Measurements from ENCODE around the gene NAIF1.
"Not testable (repeated sequence)": the region's sequence is repeated elsewhere in the genome, so short reads cannot be mapped to it uniquely, and the experiment has no call there.

NAIF1 gene

DNA sequence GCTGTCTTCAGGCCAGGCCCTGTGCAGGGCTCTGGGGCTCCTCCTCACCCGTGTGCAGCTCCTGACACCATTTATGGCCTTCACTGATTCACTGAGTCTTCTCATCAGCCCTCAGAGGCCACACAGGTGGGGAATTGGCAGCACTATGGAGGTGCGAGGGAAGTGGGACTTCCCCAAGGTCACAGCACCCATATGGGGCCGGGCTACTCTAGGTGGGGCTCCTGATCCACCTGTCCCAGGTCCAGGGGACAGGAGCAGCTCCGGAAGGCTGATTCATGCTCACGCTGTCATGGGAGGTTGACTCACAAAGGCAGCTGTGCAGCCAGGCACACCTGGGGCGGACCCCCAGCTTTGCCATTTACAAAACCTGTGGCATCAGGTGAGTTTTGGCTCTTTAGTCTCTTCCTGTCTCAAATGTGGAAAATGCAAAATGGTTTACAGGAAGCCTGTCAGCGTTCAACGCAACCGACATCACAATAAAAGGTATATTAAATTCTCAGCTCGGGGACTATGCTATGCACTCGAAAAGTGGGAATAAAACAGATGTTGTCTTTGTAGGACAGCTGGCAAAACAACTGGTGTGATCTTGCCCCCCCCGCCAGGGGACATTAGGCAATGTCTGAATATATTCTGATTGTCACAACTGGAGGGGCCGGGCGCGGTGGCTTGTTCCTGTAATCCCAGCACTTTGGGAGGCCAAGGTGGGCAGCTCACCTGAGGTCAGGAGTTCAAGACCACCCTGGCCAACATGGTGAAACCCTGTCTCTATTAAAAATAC, 15.0 kb downstream of the NAIF1 start:
- no peak overlapping the region for H3K4me3 ChIP-seq (ENCODE audit: low read length)
- TF ChIP-seq ZNF274 (IDR thresholded peaks at IDR 0.05; ENCODE audit: low read depth, low read length), result no peak

DNA sequence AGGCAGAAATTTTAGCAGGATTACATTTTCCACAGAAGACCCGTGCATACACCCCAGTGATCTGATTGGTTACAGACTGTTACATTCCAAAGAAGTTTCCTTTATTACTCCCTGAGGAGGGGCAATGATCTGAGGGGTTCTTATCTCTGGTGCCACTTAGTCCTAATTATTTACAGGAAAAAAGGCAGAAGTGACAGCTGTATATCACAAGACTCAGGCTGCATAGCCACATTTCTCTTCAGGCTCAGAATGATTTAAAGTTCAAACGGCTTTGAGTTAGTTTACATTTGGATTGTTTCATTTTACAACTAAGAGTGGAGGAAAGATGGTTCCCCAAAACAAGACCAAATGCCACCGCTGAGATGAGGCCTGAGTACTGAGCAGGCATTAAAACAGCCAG, 17.3 kb downstream of the NAIF1 start:
- H3K4me3 ChIP-seq (ENCODE audit: low read length), result no peak overlapping the region
- TF ChIP-seq ZNF274 (IDR thresholded peaks at IDR 0.05; ENCODE audit: low read depth, low read length), result no peak

DNA sequence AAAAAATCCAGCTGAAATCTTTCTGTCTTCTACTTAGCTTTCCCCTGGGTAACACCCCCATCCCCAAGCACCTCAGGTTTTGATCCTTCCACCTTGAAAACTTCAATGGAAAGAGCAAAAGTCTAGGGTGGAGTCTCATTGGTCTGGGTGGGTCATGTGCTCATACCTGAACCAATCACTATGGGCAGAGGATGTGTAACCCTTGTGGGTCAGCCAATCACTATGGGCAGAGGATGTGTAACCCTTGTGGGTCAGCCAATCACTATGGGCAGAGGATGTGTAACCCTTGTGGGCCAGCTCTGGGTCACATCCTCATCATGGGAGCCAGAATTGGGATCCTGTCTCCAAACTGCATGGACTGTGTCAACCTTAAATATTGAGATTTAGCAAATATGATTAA, 18.5 kb downstream of the NAIF1 start:
- TF ChIP-seq ZNF274 (IDR thresholded peaks at IDR 0.05; ENCODE audit: low read depth, low read length), result no peak
- no peak overlapping the region for H3K4me3 ChIP-seq (ENCODE audit: low read length)

DNA sequence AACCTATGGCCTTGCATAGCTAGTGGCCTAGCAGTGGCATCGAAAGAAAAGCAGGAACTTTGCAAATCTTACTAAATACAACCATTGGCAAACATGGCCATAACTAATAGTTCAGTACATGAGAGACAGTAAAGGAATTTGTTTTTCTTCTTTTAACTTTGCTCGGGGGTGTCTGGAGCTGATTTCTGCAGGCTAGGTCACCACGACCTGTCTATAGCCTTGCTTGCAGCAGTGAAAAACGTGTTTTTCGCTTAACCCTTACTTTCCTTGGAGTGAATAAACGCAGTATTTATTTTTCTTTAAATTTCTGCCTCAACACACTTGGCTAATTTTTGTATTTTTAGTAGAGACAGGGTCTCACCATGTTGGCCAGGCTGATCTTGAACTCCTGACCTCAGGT, 19.9 kb downstream of the NAIF1 start:
- no peak overlapping the region for H3K4me3 ChIP-seq (ENCODE audit: low read length)
- no peak for TF ChIP-seq ZNF274 (IDR thresholded peaks at IDR 0.05; ENCODE audit: low read depth, low read length)

DNA sequence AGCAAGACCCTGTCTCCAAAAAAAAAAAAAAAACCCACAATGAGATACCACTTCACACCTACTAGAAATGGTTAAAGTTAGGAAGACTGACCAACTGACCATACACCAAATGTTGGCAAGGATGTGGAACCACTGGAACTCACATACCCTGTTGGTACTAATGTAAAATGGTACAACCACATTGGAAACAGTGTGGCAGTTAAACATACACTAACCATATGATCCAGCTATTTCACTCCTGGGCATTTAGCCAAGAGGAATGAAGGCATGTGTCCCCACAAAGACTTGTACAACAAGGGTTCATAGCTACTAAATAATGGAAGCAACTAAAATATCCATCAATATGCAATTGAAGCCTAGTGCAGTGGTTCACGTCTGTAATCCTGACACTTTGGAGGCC, 21.3 kb downstream of the NAIF1 start:
- no peak overlapping the region for H3K4me3 ChIP-seq (ENCODE audit: low read length)
- no peak for TF ChIP-seq ZNF274 (IDR thresholded peaks at IDR 0.05; ENCODE audit: low read depth, low read length)

DNA sequence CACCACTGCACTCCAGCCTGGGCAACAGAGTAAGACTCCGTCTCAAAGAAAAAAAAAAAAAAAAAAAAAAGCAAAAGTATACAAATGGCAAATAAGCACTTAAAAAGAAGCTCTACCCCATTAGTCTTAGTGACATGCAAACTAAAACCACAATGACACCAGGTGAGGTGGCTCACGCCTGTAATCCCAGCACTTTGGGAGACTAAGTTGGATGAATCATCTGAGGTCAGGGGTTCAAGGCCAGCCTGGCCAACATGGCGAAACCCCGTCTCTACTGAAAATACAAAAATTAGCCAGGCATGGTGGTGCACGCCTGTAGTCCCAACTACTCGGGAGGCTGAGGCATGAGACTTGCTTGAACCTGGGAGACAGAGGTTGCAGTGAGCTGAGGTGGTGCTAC, 21.7 kb downstream of the NAIF1 start:
- not testable (repeated sequence) for H3K4me3 ChIP-seq (ENCODE audit: low read length)

DNA sequence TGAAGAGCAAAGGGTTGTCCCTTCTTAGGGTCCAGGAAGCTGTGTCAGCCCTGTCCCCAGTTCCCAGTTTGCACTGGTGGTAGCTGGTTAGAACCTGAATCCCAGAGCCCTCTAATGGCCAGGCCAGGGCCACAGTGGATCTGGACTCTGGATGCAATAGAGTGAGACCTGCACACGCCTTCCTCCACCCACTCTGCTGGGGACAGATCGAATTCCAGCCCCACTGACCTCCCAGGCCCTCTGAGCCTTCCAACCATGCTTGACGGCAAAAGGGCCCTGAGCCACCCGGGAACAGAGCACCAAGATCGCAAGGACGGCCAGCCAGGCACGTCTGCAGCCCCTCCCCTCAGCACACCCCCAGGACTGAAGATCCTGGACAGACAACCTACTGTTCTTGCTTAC, 23.7 kb downstream of the NAIF1 start:
- TF ChIP-seq ZNF274 (IDR thresholded peaks at IDR 0.05; ENCODE audit: low read depth, low read length), result no peak

DNA sequence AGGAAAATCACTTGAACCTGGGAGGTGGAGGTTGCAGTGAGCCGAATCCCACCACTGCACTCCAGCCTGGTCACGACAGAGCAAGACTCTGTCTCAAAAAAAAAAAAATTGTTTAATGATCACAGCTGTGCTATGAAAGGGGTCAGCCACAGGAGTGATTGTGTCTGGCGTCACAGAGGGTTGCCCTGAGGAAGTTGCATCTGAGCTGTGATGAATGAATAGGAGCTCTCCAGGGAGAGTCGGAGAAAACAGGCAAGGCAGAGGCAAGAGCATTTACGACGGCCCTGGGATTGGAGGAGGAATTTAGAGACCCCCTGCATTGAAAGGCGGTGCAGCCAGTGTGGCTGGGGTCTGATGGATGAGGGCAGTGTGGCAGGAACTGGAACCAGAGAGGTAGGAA, 25.1 kb downstream of the NAIF1 start:
- no peak for TF ChIP-seq ZNF274 (IDR thresholded peaks at IDR 0.05; ENCODE audit: low read depth, low read length)
- no peak overlapping the region for H3K4me3 ChIP-seq (ENCODE audit: low read length)

More for the DNA sequence above, 23.7 kb downstream of the NAIF1 start:
- no peak overlapping the region for H3K4me3 ChIP-seq (ENCODE audit: low read length)

DNA sequence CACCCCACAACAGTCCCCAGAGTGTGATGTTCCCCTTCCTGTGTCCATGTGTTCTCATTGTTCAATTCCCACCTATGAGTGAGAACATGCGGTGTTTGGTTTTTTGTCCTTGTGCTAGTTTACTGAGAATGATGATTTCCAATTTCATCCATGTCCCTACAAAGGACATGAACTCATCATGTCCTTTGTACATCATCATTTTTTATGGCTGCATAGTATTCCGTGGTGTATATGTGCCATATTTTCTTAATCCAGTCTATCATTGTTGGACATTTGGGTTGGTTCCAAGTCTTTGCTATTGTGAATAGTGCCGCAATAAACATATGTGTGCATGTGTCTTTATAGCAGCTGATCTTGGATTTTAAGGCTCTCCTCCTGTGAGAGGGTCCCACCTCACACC, 26.3 kb downstream of the NAIF1 start:
- H3K4me3 ChIP-seq (ENCODE audit: low read length), result not testable (repeated sequence)

DNA sequence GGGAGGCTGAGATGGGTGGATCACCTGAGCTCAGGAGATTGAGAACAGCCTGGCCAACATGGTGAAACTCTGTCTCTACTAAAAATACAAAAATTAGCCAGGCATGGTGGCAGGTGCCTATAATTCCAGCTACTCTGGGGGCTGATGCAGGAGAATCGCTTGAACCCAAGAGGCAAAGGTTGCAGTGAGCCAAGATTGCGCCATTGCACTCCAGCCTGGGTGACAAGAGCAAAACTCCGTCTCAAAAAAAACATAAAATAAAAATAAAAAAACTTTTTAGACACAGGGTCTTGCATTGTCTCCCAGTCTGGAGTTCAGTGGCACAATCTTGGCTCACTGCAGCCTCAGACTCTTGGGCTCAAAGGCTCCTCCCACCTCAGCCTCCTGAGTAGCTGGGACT, 30.6 kb downstream of the NAIF1 start:
- not testable (repeated sequence) for H3K4me3 ChIP-seq (ENCODE audit: low read length)

DNA sequence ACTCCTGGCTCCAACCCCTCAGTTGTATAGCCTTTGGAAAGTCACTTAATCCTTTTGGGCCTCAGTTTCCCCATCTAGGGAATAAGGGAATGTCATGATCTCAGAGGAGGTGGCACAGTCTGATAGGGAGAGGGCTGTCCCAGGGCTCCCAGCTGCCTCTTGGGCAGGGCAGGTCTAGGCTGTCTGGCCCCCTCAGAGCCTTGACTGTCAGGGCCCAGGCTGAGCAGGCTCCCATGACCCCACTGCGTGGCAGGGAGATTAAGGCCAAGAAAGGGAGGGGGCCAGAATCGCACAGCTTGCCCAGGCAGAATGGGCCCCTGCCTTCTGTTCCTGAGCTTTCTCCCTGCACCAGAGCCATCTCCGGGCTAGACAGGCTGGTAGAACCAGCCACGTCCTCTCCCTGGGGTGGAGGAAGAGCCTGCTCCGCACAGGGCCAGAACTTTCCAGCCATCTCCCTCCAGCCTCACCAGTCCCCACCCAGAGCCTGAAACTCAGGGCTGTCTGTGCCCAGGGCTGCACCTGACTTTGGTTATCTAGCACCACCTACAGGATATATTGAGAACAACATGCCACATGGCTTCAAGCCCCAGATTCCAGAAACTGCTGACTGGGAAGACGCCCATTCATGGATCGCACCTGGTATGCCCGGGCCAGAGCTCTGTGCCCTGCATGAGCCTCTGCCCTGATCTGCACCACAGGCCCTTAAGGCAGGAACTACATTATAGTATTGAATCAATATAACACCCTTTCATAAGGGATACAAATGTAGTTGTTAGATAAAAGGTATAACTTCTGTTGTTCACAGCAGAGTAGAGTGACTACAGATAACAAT, 32.1 kb downstream of the NAIF1 start:
- no peak for TF ChIP-seq ZNF274 (IDR thresholded peaks at IDR 0.05; ENCODE audit: low read depth, low read length)
- H3K4me3 ChIP-seq (ENCODE audit: low read length), result no peak overlapping the region

DNA sequence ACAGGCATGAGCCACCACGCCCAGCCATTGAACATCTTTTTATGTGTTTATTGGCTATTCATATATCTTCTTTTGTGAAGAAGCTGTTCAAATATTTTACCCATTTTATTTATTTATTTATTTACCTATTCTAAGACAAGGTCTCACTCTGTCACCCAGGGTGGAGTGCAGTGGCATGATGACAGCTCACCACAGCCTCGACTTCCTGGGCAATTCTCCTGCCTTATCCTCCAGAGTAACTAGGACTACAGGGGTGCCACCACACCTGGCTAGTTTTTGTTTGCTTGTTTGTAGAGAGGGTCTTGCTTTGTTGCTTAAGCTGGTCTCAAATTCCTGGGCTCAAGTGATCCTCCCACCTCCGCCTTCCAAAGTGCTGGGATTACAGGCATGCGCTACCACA, 33.5 kb downstream of the NAIF1 start:
- TF ChIP-seq ZNF274 (IDR thresholded peaks at IDR 0.05; ENCODE audit: low read depth, low read length), result no peak
- H3K4me3 ChIP-seq (ENCODE audit: low read length), result no peak overlapping the region

DNA sequence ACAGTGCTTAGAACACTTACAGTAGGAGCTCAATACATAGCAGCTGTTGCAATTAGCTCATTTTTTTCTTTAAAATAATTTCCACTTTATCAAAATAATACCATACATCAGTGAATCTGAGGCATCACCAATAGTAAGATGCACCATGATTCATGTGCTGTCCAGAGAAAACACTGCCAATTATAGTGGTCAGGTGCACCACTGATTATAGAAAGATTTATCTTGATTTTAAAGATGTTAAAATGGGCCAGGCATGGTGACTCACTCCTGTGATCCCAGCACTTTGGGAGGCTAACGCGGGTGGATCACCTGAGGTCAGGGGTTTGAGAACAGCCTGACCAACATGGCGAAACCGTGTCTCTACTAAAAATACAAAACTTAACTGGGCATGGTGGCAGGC, 39.4 kb downstream of the NAIF1 start:
- TF ChIP-seq ZNF274 (IDR thresholded peaks at IDR 0.05; ENCODE audit: low read depth, low read length), result no peak
- no peak overlapping the region for H3K4me3 ChIP-seq (ENCODE audit: low read length)

DNA sequence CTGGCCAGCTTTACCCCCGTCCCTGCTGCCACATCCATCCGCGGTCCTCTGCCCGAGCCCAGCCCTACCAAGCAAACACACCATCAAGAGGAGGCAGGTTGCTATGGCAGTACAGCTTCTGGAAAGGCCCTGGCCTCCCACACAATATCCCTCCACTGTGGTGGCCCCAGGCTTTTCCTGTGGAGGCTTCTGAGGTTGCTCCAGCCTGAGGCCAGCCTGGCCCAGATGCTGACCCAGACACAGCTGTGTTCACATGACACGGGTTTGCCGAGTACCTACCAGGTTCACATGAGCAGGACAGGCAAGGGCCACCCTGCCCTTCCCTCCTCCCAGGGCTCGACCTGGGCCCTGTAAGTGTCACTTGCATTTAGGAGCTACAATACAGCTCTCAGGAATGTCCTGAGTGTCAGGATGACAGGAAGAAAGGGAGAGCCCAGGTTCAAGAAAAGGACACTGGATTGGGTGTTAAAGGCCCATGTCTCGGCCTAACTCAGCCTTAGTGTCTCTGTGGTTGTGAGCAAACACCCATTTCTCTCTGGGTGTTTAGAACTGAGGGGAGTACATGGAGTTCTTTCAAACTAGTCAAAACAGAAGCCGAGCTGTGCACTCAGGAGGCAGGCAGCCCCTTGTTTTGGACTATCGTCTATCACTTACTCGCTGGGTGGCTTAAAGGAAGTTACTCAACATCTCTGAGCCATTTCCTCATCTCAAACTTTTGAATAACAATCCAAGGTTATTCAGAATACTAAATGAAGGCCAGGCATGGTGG, 40.2 kb downstream of the NAIF1 start:
- no peak for TF ChIP-seq ZNF274 (IDR thresholded peaks at IDR 0.05; ENCODE audit: low read depth, low read length)

DNA sequence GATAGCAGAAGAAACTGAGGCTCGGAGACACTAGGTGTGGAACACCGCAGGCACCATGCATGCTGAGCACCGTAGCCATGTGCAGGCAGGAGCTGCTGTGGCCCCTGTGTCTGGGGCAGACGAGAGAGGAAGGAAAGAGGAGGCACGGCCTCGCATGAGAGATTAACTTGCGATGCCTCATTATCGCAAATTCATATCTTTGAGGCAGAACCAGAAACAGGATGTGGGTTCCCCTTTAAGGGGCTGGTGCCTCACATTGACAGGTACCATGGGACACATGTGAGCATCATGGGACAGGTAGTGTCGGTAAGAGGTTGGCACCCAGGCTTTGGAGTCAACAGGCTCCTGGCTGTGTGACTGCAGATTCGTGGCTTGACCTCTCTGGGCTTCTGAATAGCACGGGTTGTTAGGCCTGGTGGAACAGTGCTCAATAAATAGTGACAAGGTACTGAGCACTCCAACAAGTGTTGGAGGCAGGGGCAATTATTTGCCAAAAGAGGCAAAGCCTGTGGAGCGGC, 40.8 kb downstream of the NAIF1 start:
- no peak overlapping the region for H3K4me3 ChIP-seq (ENCODE audit: low read length)
- TF ChIP-seq ZNF274 (IDR thresholded peaks at IDR 0.05; ENCODE audit: low read depth, low read length), result no peak

More for the DNA sequence above, 40.2 kb downstream of the NAIF1 start:
- H3K4me3 ChIP-seq (ENCODE audit: low read length), result no peak overlapping the region

All from GM08714 (cell line).